Motor neuron (in vitro differentiated cells): Measurements from ENCODE around the gene CEACAM5. TPM values are rescaled to one million over a fixed set of nuclear protein-coding genes. Genes with fewer than 3 reads are reported as not detected.

Experiments used
- ATAC-seq, 8 experiments: fragments of 200-7000 bp; cut with Tn5 transposase; replicated peaks in 6 of 8; 2 replicates each; pipeline ENCODE4 v1.8.0; 2021; ENCODE audit warnings: mild to moderate bottlenecking in 8 of 8, moderate library complexity in 8 of 8
- H3K27ac ChIP-seq, 2 donors: fragments of 250-450 bp; sonication (Bioruptor Pico); 2 replicates each; pipeline ENCODE4 v1.9.0; 2021; ENCODE audit warnings: antibody characterized with exemption in 2 of 2, mild to moderate bottlenecking in 2 of 2, moderate library complexity in 1 of 2
- H3K4me1 ChIP-seq, 2 donors: fragments of 250-450 bp; sonication (Bioruptor Pico); replicated peaks in 1 of 2; 2 replicates each; pipeline ENCODE4 v1.6.1; 2021; ENCODE audit warnings: antibody characterized with exemption in 2 of 2, mild to moderate bottlenecking in 2 of 2, moderate library complexity in 1 of 2
- H3K4me3 ChIP-seq, 5 donors: fragments of 250-450 bp; sonication (Bioruptor Pico); 2 replicates each; pipeline ENCODE4 v1.9.0; 2021; ENCODE audit warnings: antibody characterized with exemption in 5 of 5, mild to moderate bottlenecking in 5 of 5, moderate library complexity in 4 of 5
- WGBS, 10 experiments: fragments of 450-650 bp; shearing (Covaris generic); methylation state at CpG; one replicate each; pipeline ENCODE4 v1.0.0; 2022; 5-methylcytosine and 5-hydroxymethylcytosine counted together
- in situ Hi-C, 9 experiments: fragments of 400-800 bp; cut with MboI; loops; one replicate each; pipeline ENCODE4 v1.15.0; 2021; ENCODE audit warnings: low sequenced_read_pairs in 9 of 9, low pct_unique_long_range_greater_than_20kb in 2 of 9; ENCODE audit not compliant: unreplicated experiment in 9 of 9
- total RNA-seq, 8 experiments: library from RNA; unstranded; fragments of 300-600 nt; gene quantifications; 2 replicates each; pipeline versions ENCODE4 v1.2.3 to v1.2.4, GENCODE V29; 2022

CEACAM5 gene
- total RNA-seq, 8 experiments from 2014 or later: 0.13 to 1.0 (median 0.19) TPM; not detected in 5

DNA sequence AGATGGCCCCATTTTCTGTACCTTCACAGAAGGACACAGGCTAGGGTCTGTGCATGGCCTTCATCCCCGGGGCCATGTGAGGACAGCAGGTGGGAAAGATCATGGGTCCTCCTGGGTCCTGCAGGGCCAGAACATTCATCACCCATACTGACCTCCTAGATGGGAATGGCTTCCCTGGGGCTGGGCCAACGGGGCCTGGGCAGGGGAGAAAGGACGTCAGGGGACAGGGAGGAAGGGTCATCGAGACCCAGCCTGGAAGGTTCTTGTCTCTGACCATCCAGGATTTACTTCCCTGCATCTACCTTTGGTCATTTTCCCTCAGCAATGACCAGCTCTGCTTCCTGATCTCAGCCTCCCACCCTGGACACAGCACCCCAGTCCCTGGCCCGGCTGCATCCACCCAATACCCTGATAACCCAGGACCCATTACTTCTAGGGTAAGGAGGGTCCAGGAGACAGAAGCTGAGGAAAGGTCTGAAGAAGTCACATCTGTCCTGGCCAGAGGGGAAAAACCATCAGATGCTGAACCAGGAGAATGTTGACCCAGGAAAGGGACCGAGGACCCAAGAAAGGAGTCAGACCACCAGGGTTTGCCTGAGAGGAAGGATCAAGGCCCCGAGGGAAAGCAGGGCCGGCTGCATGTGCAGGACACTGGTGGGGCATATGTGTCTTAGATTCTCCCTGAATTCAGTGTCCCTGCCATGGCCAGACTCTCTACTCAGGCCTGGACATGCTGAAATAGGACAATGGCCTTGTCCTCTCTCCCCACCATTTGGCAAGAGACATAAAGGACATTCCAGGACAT, 13.4 kb upstream of the CEACAM5 start:
- 0 to 40% (median 1%) methylated on average over 1 to 5 of the region's 8 CpGs; no CpG with 5 or more reads in 4 of the 10 experiments for WGBS, 10 experiments
- no peak for ATAC-seq
- in situ Hi-C loops: no loop called here
- Histone ChIP-seq H3K4me1 (no peaks in the 10 kb centered on the region), H3K4me3 (no peak overlapping the region), H3K27ac (no peak overlapping the region)

DNA sequence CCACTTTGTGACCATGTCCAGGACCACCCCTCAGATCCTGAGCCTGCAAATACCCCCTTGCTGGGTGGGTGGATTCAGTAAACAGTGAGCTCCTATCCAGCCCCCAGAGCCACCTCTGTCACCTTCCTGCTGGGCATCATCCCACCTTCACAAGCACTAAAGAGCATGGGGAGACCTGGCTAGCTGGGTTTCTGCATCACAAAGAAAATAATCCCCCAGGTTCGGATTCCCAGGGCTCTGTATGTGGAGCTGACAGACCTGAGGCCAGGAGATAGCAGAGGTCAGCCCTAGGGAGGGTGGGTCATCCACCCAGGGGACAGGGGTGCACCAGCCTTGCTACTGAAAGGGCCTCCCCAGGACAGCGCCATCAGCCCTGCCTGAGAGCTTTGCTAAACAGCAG, 12.7 kb upstream of the CEACAM5 start:
- in situ Hi-C loops: no loop called here
- Histone ChIP-seq H3K27ac (no peak overlapping the region), H3K4me3 (no peak overlapping the region), H3K4me1 (no peaks in the 10 kb centered on the region)
- 0% methylated on average over 1 of the region's 2 CpGs; no CpG with 5 or more reads in 9 of the 10 experiments for WGBS, 10 experiments
- ATAC-seq: no peak

DNA sequence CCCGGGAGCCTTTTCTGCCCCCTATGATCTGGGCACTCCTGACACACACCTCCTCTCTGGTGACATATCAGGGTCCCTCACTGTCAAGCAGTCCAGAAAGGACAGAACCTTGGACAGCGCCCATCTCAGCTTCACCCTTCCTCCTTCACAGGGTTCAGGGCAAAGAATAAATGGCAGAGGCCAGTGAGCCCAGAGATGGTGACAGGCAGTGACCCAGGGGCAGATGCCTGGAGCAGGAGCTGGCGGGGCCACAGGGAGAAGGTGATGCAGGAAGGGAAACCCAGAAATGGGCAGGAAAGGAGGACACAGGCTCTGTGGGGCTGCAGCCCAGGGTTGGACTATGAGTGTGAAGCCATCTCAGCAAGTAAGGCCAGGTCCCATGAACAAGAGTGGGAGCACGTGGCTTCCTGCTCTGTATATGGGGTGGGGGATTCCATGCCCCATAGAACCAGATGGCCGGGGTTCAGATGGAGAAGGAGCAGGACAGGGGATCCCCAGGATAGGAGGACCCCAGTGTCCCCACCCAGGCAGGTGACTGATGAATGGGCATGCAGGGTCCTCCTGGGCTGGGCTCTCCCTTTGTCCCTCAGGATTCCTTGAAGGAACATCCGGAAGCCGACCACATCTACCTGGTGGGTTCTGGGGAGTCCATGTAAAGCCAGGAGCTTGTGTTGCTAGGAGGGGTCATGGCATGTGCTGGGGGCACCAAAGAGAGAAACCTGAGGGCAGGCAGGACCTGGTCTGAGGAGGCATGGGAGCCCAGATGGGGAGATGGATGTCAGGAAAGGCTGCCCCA, 11.8 kb upstream of the CEACAM5 start:
- in situ Hi-C loops: no loop called here
- Histone ChIP-seq H3K4me3 (no peak overlapping the region), H3K27ac (no peak overlapping the region), H3K4me1 (no peaks in the 10 kb centered on the region)
- 0 to 23% (median 9%) methylated on average over 1 to 5 of the region's 7 CpGs; no CpG with 5 or more reads in 6 of the 10 experiments for WGBS, 10 experiments
- ATAC-seq: peak in 1 of 8 experiments; percentile 46

DNA sequence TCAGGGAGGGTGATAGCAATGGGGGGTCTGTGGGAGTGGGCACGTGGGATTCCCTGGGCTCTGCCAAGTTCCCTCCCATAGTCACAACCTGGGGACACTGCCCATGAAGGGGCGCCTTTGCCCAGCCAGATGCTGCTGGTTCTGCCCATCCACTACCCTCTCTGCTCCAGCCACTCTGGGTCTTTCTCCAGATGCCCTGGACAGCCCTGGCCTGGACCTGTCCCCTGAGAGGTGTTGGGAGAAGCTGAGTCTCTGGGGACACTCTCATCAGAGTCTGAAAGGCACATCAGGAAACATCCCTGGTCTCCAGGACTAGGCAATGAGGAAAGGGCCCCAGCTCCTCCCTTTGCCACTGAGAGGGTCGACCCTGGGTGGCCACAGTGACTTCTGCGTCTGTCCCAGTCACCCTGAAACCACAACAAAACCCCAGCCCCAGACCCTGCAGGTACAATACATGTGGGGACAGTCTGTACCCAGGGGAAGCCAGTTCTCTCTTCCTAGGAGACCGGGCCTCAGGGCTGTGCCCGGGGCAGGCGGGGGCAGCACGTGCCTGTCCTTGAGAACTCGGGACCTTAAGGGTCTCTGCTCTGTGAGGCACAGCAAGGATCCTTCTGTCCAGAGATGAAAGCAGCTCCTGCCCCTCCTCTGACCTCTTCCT, 11.1 kb upstream of the CEACAM5 start:
- Histone ChIP-seq H3K4me3 (no peak overlapping the region), H3K27ac (no peak overlapping the region), H3K4me1 (no peaks in the 10 kb centered on the region)
- in situ Hi-C loops: no loop called here
- 0 to 49% (median 17%) methylated on average over 1 to 6 of the region's 9 CpGs; no CpG with 5 or more reads in 4 of the 10 experiments for WGBS, 10 experiments
- no peak for ATAC-seq

DNA sequence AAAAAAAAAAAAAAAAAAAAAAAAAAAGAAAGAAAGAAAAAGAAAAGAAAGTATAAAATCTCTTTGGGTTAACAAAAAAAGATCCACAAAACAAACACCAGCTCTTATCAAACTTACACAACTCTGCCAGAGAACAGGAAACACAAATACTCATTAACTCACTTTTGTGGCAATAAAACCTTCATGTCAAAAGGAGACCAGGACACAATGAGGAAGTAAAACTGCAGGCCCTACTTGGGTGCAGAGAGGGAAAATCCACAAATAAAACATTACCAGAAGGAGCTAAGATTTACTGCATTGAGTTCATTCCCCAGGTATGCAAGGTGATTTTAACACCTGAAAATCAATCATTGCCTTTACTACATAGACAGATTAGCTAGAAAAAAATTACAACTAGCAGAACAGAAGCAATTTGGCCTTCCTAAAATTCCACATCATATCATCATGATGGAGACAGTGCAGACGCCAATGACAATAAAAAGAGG, 9.6 kb upstream of the CEACAM5 start:
- in situ Hi-C loops: no loop called here
- WGBS, 10 experiments: 0 to 17% methylated on average over 1 of the region's 1 CpG; no CpG with 5 or more reads in 8 of the 10 experiments
- no peaks in the 10 kb centered on the region for H3K4me1 ChIP-seq
- ATAC-seq: no peak
- no peak overlapping the region for H3K27ac ChIP-seq
- no peak overlapping the region for H3K4me3 ChIP-seq

DNA sequence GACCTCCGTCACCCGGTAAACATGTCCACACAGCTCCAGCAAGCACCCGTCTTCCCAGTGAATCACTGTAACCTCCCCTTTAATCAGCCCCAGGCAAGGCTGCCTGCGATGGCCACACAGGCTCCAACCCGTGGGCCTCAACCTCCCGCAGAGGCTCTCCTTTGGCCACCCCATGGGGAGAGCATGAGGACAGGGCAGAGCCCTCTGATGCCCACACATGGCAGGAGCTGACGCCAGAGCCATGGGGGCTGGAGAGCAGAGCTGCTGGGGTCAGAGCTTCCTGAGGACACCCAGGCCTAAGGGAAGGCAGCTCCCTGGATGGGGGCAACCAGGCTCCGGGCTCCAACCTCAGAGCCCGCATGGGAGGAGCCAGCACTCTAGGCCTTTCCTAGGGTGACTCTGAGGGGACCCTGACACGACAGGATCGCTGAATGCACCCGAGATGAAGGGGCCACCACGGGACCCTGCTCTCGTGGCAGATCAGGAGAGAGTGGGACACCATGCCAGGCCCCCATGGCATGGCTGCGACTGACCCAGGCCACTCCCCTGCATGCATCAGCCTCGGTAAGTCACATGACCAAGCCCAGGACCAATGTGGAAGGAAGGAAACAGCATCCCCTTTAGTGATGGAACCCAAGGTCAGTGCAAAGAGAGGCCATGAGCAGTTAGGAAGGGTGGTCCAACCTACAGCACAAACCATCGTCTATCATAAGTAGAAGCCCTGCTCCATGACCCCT, 9.0 kb upstream of the CEACAM5 start:
- H3K4me3 ChIP-seq: no peak overlapping the region
- in situ Hi-C loops: no loop called here
- H3K27ac ChIP-seq: no peak overlapping the region
- no peaks in the 10 kb centered on the region for H3K4me1 ChIP-seq
- 0 to 87% (median 30%) methylated on average over 1 to 7 of the region's 17 CpGs; no CpG with 5 or more reads in 3 of the 10 experiments for WGBS, 10 experiments
- ATAC-seq: no peak

DNA sequence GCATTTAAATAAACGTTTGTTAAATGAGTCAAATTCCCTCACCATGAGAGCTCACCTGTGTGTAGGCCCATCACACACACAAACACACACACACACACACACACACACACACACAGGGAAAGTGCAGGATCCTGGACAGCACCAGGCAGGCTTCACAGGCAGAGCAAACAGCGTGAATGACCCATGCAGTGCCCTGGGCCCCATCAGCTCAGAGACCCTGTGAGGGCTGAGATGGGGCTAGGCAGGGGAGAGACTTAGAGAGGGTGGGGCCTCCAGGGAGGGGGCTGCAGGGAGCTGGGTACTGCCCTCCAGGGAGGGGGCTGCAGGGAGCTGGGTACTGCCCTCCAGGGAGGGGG, 8.5 kb upstream of the CEACAM5 start:
- in situ Hi-C loops: no loop called here
- no peak for ATAC-seq
- WGBS, 10 experiments: 0 to 17% (median 0%) methylated on average over 1 to 2 of the region's 2 CpGs; no CpG with 5 or more reads in 7 of the 10 experiments
- H3K27ac ChIP-seq: no peak overlapping the region
- no peaks in the 10 kb centered on the region for H3K4me1 ChIP-seq
- no peak overlapping the region for H3K4me3 ChIP-seq

DNA sequence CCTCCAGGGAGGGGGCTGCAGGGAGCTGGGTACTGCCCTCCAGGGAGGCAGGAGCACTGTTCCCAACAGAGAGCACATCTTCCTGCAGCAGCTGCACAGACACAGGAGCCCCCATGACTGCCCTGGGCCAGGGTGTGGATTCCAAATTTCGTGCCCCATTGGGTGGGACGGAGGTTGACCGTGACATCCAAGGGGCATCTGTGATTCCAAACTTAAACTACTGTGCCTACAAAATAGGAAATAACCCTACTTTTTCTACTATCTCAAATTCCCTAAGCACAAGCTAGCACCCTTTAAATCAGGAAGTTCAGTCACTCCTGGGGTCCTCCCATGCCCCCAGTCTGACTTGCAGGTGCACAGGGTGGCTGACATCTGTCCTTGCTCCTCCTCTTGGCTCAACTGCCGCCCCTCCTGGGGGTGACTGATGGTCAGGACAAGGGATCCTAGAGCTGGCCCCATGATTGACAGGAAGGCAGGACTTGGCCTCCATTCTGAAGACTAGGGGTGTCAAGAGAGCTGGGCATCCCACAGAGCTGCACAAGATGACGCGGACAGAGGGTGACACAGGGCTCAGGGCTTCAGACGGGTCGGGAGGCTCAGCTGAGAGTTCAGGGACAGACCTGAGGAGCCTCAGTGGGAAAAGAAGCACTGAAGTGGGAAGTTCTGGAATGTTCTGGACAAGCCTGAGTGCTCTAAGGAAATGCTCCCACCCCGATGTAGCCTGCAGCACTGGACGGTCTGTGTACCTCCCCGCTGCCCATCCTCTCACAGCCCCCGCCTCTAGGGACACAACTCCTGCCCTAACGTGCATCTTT, 7.8 kb upstream of the CEACAM5 start:
- Histone ChIP-seq H3K27ac (no peak overlapping the region), H3K4me1 (no peaks in the 10 kb centered on the region), H3K4me3 (no peak overlapping the region)
- 0 to 68% (median 30%) methylated on average over 2 to 6 of the region's 13 CpGs; no CpG with 5 or more reads in 5 of the 10 experiments for WGBS, 10 experiments
- no peak for ATAC-seq
- in situ Hi-C loops: no loop called here

DNA sequence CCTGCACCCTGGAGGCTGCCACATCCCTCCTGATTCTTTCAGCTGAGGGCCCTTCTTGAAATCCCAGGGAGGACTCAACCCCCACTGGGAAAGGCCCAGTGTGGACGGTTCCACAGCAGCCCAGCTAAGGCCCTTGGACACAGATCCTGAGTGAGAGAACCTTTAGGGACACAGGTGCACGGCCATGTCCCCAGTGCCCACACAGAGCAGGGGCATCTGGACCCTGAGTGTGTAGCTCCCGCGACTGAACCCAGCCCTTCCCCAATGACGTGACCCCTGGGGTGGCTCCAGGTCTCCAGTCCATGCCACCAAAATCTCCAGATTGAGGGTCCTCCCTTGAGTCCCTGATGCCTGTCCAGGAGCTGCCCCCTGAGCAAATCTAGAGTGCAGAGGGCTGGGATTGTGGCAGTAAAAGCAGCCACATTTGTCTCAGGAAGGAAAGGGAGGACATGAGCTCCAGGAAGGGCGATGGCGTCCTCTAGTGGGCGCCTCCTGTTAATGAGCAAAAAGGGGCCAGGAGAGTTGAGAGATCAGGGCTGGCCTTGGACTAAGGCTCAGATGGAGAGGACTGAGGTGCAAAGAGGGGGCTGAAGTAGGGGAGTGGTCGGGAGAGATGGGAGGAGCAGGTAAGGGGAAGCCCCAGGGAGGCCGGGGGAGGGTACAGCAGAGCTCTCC, 6.9 kb upstream of the CEACAM5 start:
- no peak overlapping the region for H3K4me3 ChIP-seq
- H3K27ac ChIP-seq: no peak overlapping the region
- H3K4me1 ChIP-seq: no peaks in the 10 kb centered on the region
- ATAC-seq: no peak
- in situ Hi-C loops: no loop called here
- WGBS, 10 experiments: 0 to 40% (median 0%) methylated on average over 1 of the region's 10 CpGs; no CpG with 5 or more reads in 5 of the 10 experiments

DNA sequence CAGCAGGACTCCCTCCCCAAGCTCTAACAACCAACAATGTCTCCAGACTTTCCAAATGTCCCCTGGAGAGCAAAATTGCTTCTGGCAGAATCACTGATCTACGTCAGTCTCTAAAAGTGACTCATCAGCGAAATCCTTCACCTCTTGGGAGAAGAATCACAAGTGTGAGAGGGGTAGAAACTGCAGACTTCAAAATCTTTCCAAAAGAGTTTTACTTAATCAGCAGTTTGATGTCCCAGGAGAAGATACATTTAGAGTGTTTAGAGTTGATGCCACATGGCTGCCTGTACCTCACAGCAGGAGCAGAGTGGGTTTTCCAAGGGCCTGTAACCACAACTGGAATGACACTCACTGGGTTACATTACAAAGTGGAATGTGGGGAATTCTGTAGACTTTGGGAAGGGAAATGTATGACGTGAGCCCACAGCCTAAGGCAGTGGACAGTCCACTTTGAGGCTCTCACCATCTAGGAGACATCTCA, 6.2 kb upstream of the CEACAM5 start:
- Histone ChIP-seq H3K4me1 (no peaks in the 10 kb centered on the region), H3K4me3 (no peak overlapping the region), H3K27ac (no peak overlapping the region)
- ATAC-seq: no peak
- WGBS, 10 experiments: 0 to 14% (median 0%) methylated on average over 1 of the region's 3 CpGs; no CpG with 5 or more reads in 7 of the 10 experiments
- in situ Hi-C loops: no loop called here

DNA sequence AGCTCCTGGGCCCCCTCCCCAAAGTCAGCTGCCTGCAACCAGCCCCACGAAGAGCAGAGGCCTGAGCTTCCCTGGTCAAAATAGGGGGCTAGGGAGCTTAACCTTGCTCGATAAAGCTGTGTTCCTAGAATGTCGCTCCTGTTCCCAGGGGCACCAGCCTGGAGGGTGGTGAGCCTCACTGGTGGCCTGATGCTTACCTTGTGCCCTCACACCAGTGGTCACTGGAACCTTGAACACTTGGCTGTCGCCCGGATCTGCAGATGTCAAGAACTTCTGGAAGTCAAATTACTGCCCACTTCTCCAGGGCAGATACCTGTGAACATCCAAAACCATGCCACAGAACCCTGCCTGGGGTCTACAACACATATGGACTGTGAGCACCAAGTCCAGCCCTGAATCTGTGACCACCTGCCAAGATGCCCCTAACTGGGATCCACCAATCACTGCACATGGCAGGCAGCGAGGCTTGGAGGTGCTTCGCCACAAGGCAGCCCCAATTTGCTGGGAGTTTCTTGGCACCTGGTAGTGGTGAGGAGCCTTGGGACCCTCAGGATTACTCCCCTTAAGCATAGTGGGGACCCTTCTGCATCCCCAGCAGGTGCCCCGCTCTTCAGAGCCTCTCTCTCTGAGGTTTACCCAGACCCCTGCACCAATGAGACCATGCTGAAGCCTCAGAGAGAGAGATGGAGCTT, 4.7 kb upstream of the CEACAM5 start:
- 0 to 50% (median 34%) methylated on average over 1 to 5 of the region's 8 CpGs; no CpG with 5 or more reads in 4 of the 10 experiments for WGBS, 10 experiments
- in situ Hi-C loops: no loop called here

More for the DNA sequence above, 4.7 kb upstream of the CEACAM5 start:
- no peak for ATAC-seq
- H3K4me3 ChIP-seq: no peak overlapping the region
- no peak overlapping the region for H3K27ac ChIP-seq
- no peaks in the 10 kb centered on the region for H3K4me1 ChIP-seq
